IPS-18c (cell line): ENCODE results near the gene DNAH7.
"Not testable (repeated sequence)": the region's sequence is repeated elsewhere in the genome, so short reads cannot be mapped to it uniquely, and the experiment has no call there.

Experiments used
- H3K4me3 ChIP-seq: 2 replicates; pipeline ENCODE4 v1.7.0; 2013; ENCODE audit warnings: low read depth, mild to moderate bottlenecking, low read length, moderate library complexity; ENCODE audit not compliant: insufficient read depth
- H3K9me3 ChIP-seq: one replicate; pipeline ENCODE4 v1.6.1; 2013; ENCODE audit warnings: mild to moderate bottlenecking, low read length, moderate library complexity; ENCODE audit not compliant: control insufficient read depth, insufficient read depth

Gene DNAH7

DNA sequence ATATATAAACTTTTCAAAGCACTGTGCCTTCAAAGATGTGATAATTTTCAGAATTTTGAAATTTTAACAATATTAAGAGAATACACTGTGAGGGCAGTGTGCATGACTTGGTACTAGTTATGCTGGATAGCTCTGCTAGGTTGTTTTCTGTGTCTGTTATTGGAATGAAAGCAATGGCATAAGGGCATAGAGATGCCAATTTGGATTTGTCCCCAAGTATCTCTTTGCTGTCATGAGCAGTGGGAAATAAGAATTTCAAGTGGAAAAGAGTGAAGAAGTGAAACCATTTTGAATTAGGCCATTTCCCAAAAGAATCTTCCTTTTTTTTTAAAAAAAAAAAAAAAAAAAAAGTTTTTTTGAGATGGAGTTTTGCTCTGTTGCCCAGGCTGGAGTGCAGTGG lies 334.8 kb downstream of the DNAH7 start:
- H3K9me3 ChIP-seq, result peaks cover 2% of the 10 kb centered on the region
- H3K4me3 ChIP-seq, result no peak overlapping the region

DNA sequence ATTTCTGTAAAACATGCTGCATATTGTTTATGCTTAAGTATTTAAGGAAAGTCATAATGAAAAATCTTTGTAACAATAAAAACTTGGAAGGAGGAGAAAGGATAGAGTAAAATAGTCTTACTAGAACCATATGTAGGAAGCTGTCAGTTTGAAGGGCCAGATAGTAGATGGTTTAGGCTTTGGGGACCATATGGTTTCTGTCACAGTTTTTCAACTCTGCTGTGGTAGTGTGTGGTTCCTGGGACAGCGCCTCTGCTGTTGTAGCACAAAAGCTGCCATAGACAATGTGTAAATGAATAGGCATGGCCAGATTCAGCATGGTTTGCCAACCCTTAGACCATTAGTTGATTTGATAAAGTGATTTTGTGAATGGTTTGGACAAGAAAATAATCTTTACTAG lies 336.1 kb downstream of the DNAH7 start:
- Histone ChIP-seq H3K4me3 (no peak overlapping the region), H3K9me3 (peaks cover 2% of the 10 kb centered on the region)

DNA sequence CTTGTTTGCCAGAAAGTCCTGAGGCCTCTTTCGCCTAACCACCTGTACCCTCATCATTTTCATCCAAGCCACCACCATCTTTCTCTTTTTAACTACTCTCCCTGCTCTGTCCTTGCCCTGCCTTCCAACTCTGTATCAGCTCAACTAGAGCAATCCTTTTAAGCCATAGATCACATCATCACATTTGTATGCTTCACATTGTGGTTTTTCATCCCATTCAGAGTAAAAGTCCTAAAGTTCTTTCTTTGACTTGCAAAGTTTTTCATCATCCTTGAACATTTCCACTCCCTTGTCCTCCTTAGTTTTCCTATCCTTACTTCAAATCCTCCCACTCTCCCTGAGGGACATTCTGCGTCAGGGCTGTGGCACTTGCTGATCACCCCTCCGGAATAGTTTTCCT lies 337.7 kb downstream of the DNAH7 start:
- Histone ChIP-seq H3K9me3 (peaks cover 2% of the 10 kb centered on the region), H3K4me3 (no peak overlapping the region)

DNA sequence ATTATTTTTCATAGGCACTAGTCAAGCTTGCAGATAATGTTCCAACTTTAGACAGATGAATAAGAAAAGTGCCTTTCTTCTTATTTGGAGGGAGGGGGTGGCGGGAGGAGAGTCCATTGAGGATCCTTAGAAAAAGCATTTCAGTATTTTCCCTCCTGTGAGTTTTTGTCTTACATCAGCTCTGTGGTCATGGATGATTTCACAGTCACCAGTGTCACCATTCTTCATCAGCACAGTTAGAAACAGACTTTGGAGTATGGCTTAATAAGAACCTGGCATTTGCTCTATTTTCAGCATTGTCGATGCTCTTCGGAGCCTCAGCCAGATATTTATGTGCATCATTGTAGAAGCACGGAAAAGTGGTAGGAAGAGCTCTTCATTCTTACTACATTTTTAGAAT lies 341.5 kb downstream of the DNAH7 start:
- peaks cover 2% of the 10 kb centered on the region for H3K9me3 ChIP-seq
- H3K4me3 ChIP-seq, result no peak overlapping the region

DNA sequence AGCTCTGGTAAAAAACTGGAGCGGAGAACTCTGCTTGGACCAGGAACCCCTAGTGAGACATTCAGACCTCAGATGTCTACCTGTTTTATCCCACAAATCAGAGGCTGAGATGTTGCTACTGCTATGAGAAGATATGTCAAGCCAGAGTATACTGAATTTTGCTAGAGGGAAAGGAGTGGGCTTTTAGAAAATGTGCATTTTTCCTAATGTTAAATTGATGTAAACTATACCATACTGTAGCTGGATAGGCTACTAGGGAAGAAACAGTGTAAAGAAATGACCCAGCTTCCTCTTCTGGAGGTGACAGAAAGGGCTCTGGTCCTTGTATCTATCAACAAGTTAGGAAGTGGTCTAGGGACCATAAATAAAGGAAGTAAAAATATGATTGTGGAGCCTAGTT lies 346.6 kb downstream of the DNAH7 start:
- Histone ChIP-seq H3K9me3 (no peaks in the 10 kb centered on the region), H3K4me3 (no peak overlapping the region)

DNA sequence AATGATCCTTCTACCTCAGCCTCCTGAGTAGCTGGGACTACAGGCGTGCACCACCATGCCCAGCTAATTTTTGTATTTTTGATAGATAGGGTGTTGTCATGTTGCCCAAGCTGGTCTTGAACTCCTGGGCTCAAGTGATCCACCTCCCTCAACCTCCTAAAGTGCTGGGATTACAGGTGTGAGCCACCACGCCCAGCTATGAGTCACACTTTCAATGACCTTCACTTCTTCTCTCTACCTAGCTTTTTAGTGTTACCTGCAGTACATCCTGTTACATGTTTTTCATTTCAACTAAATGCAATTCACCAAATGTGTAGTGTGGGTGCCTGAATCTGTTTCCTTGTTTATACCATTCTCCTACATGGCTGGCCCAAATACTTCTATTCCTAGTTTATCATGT lies 347.6 kb downstream of the DNAH7 start:
- Histone ChIP-seq H3K4me3 (no peak overlapping the region), H3K9me3 (no peaks in the 10 kb centered on the region)

DNA sequence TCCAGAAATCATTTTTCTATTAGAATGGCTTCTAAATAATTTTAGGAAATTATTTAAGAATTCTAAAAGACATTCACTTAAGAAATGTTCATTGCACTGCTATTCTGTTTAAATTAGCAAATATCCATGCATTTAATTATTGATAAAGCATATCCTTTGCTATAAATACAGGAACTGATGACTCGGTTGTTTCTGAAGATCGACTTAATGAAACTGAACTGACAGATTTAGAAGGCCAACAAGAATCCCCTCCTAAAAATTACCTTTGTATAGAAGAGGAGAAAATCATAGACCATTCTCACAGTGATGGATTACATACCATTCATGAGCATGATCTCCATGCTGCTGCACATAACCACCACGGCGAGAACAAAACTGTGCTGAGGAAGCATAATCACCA lies 352.2 kb downstream of the DNAH7 start:
- no peak overlapping the region for H3K4me3 ChIP-seq
- no peaks in the 10 kb centered on the region for H3K9me3 ChIP-seq

DNA sequence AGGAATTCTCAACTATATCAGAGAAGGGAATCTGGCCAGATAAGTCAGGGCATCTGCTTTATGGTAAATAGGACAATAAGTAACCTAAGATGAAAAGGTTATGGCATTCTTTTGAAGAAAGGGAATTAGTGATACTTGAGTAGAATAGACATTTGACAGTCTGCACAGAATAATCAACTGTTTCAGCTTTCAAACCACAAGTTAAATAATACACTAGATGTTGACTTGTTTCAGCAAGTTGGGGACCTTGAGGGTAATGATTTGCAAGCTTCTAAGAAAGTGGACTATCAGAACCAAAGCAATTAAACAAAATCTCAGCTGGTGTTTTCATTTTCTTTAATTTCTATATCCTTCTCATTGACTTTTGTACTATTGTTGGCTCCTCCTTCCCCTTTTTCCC lies 357.2 kb downstream of the DNAH7 start:
- no peak overlapping the region for H3K4me3 ChIP-seq
- no peaks in the 10 kb centered on the region for H3K9me3 ChIP-seq

DNA sequence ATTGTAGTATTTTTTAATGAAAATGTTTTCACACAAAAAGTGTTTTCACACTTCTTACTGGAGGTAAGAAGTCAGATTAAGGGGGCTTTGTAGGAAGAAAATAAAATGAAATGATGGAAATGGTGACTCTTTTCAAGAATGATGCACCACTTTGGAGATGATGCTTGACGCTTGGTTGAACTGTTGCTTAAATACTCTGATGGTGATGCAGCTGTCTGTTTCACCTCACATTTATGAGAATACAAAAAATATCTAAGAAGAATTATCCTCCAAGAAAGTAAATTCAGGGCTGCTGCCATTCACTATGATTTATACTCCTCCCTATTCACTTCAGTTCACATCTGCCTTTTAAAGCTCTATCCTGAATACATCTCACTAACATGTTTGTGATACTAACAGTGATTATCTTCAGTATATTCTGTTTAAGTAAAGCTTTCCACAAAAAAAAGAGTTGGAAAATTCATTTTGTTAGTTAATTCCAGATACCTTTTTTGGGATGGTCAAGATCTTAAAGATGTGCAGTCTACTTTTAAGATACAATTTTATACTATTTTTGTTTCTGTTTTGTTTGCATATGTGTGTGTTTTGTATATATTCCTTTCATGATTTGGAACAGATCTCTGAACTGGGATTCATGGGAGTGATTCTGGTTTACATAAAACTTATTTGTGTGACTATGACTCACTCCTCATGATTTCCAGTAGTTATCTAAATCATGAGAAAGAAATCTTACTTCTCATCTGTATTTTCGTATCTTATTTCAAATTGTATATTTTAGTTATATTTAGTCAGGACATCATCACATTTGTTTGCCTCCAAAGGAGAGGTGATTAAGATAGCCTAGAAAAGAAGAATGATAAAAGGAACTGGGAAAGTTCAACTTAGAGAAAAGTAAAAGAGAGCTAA lies 358.5 kb downstream of the DNAH7 start:
- H3K4me3 ChIP-seq, result no peak overlapping the region
- no peaks in the 10 kb centered on the region for H3K9me3 ChIP-seq

DNA sequence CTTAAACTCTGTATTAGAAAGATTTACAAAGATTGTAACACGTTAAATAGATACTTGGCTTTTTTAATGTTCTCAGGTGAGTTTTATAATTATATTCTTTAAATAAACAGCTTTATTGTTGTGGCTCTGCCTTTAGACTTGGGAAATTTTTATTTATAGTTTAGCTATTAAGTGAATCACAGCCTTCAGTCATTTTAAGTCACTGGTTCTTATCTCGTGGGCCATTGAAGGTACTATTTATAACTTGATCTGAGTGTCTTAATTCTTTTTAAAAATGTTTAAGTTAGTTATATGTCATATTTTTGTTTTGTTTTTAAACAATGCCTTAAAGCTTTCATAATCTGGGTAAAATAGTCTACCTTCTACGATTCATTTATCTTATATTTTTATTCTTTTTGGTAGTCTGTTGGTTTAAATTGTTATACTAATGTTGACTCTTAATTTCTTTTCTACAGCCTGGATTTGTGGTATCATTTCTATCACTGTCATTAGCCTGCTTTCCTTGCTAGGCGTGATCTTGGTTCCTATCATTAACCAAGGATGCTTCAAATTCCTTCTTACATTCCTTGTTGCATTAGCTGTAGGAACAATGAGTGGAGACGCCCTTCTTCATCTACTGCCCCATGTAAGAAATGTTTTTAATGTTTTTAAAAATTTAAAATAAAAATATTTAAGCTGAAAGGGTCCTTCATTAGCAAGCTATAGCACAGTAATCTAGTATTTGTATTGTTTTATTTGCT lies 362.3 kb downstream of the DNAH7 start:
- H3K9me3 ChIP-seq, result no peaks in the 10 kb centered on the region
- H3K4me3 ChIP-seq, result no peak overlapping the region

DNA sequence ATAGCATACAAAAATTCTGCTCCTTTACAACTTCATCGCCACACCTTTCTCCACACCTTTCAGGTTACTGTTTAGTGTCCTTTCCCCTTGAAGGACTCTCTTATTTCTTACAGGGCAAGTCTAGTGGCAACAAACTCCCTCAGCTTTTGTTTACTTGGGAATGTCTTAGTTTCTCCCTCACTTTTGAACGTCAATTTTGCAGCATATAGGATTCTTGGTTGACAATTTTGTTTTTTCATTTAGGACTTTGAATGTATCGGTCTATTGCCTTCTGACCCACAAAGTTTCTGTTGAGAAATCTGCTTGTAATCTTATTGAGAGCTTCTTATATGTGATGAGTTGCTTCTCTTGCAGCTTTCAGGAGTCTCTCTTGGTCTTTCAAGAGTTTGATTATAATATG lies 368.2 kb downstream of the DNAH7 start:
- H3K9me3 ChIP-seq, result peaks cover 5% of the 10 kb centered on the region
- H3K4me3 ChIP-seq, result no peak overlapping the region

DNA sequence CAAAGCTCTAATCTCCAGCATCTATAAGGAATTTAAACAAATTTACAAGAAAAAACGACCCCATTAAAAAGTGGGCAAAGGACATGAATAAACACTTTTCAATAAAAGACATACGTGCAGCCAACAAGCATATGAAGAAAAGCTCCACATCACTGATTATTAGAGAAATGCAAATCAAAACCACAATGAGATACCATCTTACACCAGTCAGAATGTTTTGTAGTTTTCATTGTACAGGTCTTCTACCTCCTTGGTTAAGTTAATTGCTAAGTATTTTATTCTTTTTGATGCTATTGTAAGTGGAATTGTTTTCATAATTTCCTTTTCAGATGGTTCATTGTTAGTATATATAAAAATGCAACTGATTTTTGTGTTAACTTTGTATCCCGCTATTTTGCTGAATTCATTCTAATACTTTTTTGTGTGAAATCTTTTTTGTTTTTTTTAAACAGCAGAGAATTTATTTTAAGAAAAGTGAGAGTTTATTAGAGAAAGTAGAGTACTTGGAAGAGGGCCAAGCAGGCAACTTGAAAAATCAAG lies 370.9 kb downstream of the DNAH7 start:
- Histone ChIP-seq H3K4me3 (no peak overlapping the region), H3K9me3 (peaks cover 5% of the 10 kb centered on the region)

DNA sequence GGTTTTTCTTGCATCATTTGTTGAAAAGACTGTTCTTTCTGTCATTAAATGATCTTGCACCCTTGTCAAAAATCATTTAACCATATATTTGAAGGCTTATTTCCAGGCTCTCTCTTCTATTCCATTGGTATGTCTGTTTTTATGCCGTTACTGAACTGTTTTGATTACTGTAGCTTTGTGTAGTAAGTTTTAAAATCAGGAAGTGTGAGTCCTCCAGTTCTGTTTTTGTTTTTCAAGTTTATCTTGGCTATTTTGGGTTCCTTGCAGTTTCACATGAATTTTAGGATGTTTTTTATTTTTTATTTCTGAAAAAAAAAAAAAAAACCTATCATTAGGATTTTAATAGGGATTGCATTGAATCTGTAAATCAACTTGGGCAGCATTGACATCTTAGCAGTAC lies 372.6 kb downstream of the DNAH7 start:
- Histone ChIP-seq H3K4me3 (no peak overlapping the region), H3K9me3 (peaks cover 5% of the 10 kb centered on the region)

DNA sequence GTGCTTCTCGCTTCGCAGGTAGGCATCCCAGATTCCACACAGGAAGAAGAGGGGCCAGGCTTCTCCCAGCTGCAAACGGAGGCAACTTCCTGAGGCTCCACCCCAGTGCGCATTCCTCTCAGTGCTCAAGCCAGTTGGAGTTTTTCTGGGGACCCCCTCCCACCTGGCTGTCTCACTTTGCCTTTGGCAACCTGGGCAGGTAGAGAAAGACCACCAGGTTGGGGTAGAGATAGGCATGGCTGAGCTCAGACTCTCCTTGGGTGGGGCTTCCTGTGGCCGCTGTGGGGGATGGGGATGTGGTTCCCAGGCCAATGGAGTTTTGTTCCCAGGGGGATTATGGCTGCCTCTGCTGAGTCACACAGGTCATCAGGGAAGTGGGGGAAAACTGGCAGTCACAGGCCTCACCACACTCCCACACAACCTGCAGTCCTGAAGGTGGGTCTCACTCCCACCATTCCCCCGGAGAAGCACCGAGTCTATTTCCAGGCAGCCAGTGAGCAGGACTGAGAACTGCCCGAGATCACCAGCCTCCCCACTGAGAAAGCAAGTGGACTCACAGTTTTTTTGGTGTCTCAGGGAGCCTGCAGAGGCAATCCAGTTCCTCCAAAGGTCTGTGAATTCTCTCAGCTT lies 373.5 kb downstream of the DNAH7 start:
- Histone ChIP-seq H3K4me3 (no peak overlapping the region), H3K9me3 (peaks cover under 1% of the 10 kb centered on the region)

DNA sequence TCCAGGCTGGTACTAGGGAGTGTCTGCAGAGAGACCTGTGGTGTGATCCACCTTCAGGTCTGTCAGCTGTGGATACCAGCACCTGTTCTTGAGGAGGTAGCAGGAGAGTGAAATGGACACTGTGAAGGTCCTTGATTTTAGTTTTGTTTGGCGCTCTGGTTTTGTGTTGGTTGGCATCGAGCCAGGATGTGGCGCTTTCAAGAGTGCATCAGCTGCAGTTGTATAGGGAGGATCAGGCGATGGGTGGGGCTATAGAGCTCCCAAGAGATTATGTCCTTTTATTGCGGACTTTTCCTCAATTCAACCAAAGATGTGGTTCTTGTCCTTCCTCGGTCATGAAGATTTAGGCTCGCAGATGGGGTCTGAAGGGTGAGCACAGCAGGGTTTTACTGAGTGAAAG lies 374.1 kb downstream of the DNAH7 start:
- no peaks in the 10 kb centered on the region for H3K9me3 ChIP-seq
- H3K4me3 ChIP-seq, result no peak overlapping the region

DNA sequence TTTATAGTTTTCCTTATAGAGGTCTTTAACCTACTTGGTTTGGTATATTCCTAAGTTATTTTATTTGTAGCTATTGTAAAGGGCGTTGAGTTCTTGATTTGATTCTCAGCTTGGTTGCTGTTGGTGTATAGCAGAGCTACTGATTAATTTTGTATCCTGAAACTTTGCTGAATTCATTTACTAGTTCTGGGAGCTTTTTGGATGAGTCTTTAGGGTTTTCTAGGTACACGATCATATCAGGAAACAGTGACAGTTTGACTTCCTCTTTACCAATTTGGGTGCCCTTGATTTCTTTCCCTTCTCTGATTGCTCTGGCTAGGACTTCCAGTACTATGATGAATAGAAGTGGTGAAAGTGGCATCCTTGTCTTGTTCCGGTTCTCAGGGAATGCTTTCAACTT lies 376.1 kb downstream of the DNAH7 start:
- H3K9me3 ChIP-seq, H3K4me3 ChIP-seq: not testable (repeated sequence)
